HepG2 (cell line): ENCODE data around the gene TM4SF20. TPM values are rescaled to one million over a fixed set of nuclear protein-coding genes. Genes with fewer than 3 reads are reported as not detected.

Experiments
- CBX5 ChIP-seq: sonication (generic); formaldehyde crosslinking; IDR thresholded peaks from 2 replicates; pipeline ENCODE4 v1.4.0; 2020; ENCODE audit warnings: missing genetic modification reagents, borderline replicate concordance
- HDAC1 ChIP-seq: sonication (generic); formaldehyde crosslinking; IDR thresholded peaks from 2 replicates; pipeline ENCODE4 v1.5.1; 2020; ENCODE audit warnings: mild to moderate bottlenecking, missing genetic modification reagents
- JDP2 ChIP-seq: sonication (generic); formaldehyde crosslinking; IDR thresholded peaks from 2 replicates; pipeline ENCODE4 v1.8.1; 2022; ENCODE audit warnings: missing genetic modification reagents, borderline replicate concordance
- KAT8 ChIP-seq: IDR thresholded peaks from 2 replicates; pipeline ENCODE4 v1.6.1; 2016; ENCODE audit warnings: missing genetic modification reagents, missing compliant biosample characterization
- KLF16 ChIP-seq, 2 experiments: sonication (generic) in 1 of 2; formaldehyde crosslinking in 1 of 2; IDR thresholded peaks; 2 replicates each; pipeline versions ENCODE4 v1.6.1 to v1.8.0; 2016 to 2023; ENCODE audit warnings: missing genetic modification reagents in 2 of 2, missing compliant biosample characterization in 1 of 2
- PAF1 ChIP-seq: IDR thresholded peaks from 2 replicates; pipeline ENCODE4 v1.6.1; 2016; ENCODE audit warnings: missing genetic modification reagents, missing compliant biosample characterization
- SNAPC4 ChIP-seq: sonication (generic); formaldehyde crosslinking; IDR thresholded peaks from 2 replicates; pipeline ENCODE4 v1.4.0; 2020; ENCODE audit warnings: mild to moderate bottlenecking, missing genetic modification reagents
- SNRNP70 ChIP-seq: fragments of 200-400 bp; formaldehyde crosslinking; IDR thresholded peaks from 2 replicates; pipeline ENCODE4 v1.6.1; 2017; ENCODE audit warnings: mild to moderate bottlenecking, low read depth, low read length, moderate library complexity
- ZNF142 ChIP-seq: sonication (generic); formaldehyde crosslinking; IDR thresholded peaks from 2 replicates; pipeline ENCODE4 v1.4.0; 2020; ENCODE audit warnings: missing genetic modification reagents
- ZNF205 ChIP-seq: IDR thresholded peaks from 2 replicates; pipeline ENCODE4 v1.6.1; 2018; ENCODE audit warnings: missing biosample characterization, missing genetic modification reagents
- ZNF432 ChIP-seq: sonication (generic); formaldehyde crosslinking; IDR thresholded peaks from 2 replicates; pipeline ENCODE4 v1.5.0; 2020; ENCODE audit warnings: missing genetic modification reagents, mild to moderate bottlenecking, borderline replicate concordance
- ZNF468 ChIP-seq: sonication (generic); formaldehyde crosslinking; IDR thresholded peaks from 2 replicates; pipeline ENCODE4 v1.8.0; 2022; ENCODE audit warnings: mild to moderate bottlenecking, moderate library complexity, missing genetic modification reagents
- ZNF75D ChIP-seq: sonication (generic); formaldehyde crosslinking; IDR thresholded peaks from 2 replicates; pipeline ENCODE4 v1.8.1; 2023; ENCODE audit warnings: missing genetic modification reagents, mild to moderate bottlenecking, borderline replicate concordance
- ZXDC ChIP-seq: sonication (generic); formaldehyde crosslinking; IDR thresholded peaks from 2 replicates; pipeline ENCODE4 v1.5.0; 2020; ENCODE audit warnings: mild to moderate bottlenecking, missing genetic modification reagents
- polyA plus RNA-seq, 8 experiments: library from polyadenylated mRNA; depleted of rRNA in 3 of 8; stranded (reverse) in 7 of 8; unstranded in 1 of 8; fragments of >200 nt; fragmentation: Illumina TruSeq in 4 of 8; extraction: Trizol in 4 of 8; gene quantifications; 2 replicates each; pipeline versions ENCODE4 v1.2.1 to v1.2.3, GENCODE V29; 2011 to 2016; ENCODE audit warnings: low read depth in 4 of 8, missing spikeins in 1 of 8, mixed read lengths in 1 of 8; ENCODE audit not compliant: insufficient read depth in 1 of 8
- total RNA-seq, 5 experiments: library from RNA; depleted of rRNA; stranded (reverse); fragments of >200 nt; fragmentation: Illumina TruSeq; extraction: Trizol; gene quantifications; 2 replicates each; pipeline ENCODE4 v1.2.3, GENCODE V29; 2016; ENCODE audit warnings: low read depth in 1 of 5

Gene TM4SF20
- total and polyA plus RNA-seq, 2 of the 13 experiments (the other 11 are each of a cell fraction or from before 2014, with no cell fraction given): not detected

GRCh38 chr2:227320305-227321094 lies 58.6 kb downstream of the TM4SF20 start (continued):
- TF ChIP-seq ZNF142 (CRISPR knock-in tag): no peak
- TF ChIP-seq ZNF432 (CRISPR knock-in tag): no peak
- no peak for TF ChIP-seq KLF16 (CRISPR knock-in tag; IDR thresholded peaks at IDR 0.05)
- no peak for TF ChIP-seq SNRNP70
- TF ChIP-seq ZNF468: no peak
- no peak for TF ChIP-seq ZNF205 (CRISPR knock-in tag)
- no peak for TF ChIP-seq PAF1 (CRISPR knock-in tag)
- TF ChIP-seq JDP2 (CRISPR knock-in tag): no peak
- no peak for TF ChIP-seq SNAPC4 (CRISPR knock-in tag)
- TF ChIP-seq HDAC1 (CRISPR knock-in tag): no peak
- TF ChIP-seq KAT8: no peak
- TF ChIP-seq CBX5 (CRISPR knock-in tag): no peak
- TF ChIP-seq ZXDC (CRISPR knock-in tag): no peak
- TF ChIP-seq ZNF75D: no peak
